Muscle of arm (tissue), 12 donors: ENCODE measurements around the gene CD164L2. TPM values are rescaled to one million over a fixed set of nuclear protein-coding genes. Genes with fewer than 3 reads are reported as not detected.

Source experiments
- polyA plus RNA-seq, 12 donors: library from polyadenylated mRNA; unstranded; fragments of 120-200 nt; gene quantifications; one replicate each; pipeline ENCODE4 v1.2.1, GENCODE V29; 2013; ENCODE audit not compliant: insufficient read length in 12 of 12

Gene CD164L2
- polyA plus RNA-seq, 12 donors: 0.12 to 0.55 TPM; not detected in 10

Other genes with a start within 250 kb of the CD164L2 start
- 10 to 100 TPM in 11 of 12 donors, not detected in 1; 11.4 to 39.4 (median 15.3) TPM for gene SLC9A1, start 228.2 kb downstream of the CD164L2 start, polyA plus RNA-seq
- gene WDTC1, start 148.7 kb downstream of the CD164L2 start, polyA plus RNA-seq: 10 to 100 TPM in 11 of 12 donors, not detected in 1; 23.0 to 35.5 (median 28.9) TPM
- 10 to 100 TPM in 11 of 12 donors, not detected in 1; 19.9 to 25.4 (median 23.3) TPM for gene TMEM222, start 61.2 kb downstream of the CD164L2 start, polyA plus RNA-seq
- 10 to 100 TPM in 2 of 12 donors, 1 to 10 TPM in 2, under 1 TPM in 7, not detected in 1; 0.38 to 19.4 (median 0.83) TPM for gene SYTL1, start 41.3 kb downstream of the CD164L2 start, polyA plus RNA-seq
- 10 to 100 TPM in 5 of 12 donors, 1 to 10 TPM in 6, not detected in 1; 6.4 to 24.0 (median 9.9) TPM for gene MAP3K6, start 16.4 kb downstream of the CD164L2 start, polyA plus RNA-seq
- gene FCN3, start 8.5 kb downstream of the CD164L2 start, polyA plus RNA-seq: under 1 TPM in 10 of 12 donors, not detected in 2; 0.16 to 0.73 (median 0.39) TPM
- under 1 TPM in 10 of 12 donors, not detected in 2; 0.38 to 0.95 (median 0.59) TPM for gene GPR3, start 9.3 kb upstream of the CD164L2 start, polyA plus RNA-seq
- 100 to 1,000 TPM in 2 of 12 donors, 10 to 100 TPM in 10; 71.9 to 930 (median 83.1) TPM for gene WASF2, start 106.8 kb upstream of the CD164L2 start, polyA plus RNA-seq
- 100 to 1,000 TPM in 2 of 12 donors, 10 to 100 TPM in 9, not detected in 1; 67.2 to 136 (median 80.7) TPM for gene AHDC1, start 220.8 kb upstream of the CD164L2 start, polyA plus RNA-seq